OCI-LY7 (cell line): ENCODE measurements around the gene EWSR1. TPM values are rescaled to one million over a fixed set of nuclear protein-coding genes. Genes with fewer than 3 reads are reported as not detected.

ENCODE experiments used
- BruUV-seq: library from RNA; stranded (reverse); fragments of 400-500 nt; replicated peaks from 2 replicates; lab custom pipeline; 2021; lab: Mats Ljungman, UMichigan
- CTCF ChIA-PET: fragments of 300-600 bp; sonication (Branson Sonifier 250); formaldehyde crosslinking; loops from one replicate; lab custom pipeline; 2022; ENCODE audit warnings: antibody characterized with exemption; ENCODE audit not compliant: unreplicated experiment; lab: Charles Lee
- POLR2A ChIA-PET: fragments of 300-600 bp; sonication (Branson Sonifier 250); formaldehyde crosslinking; loops from one replicate; lab custom pipeline; 2022; ENCODE audit warnings: antibody characterized with exemption; lab: Charles Lee
- DNase-seq: peaks from one replicate; pipeline ENCODE4 v3.0.0-alpha.2; 2015; ENCODE audit warnings: low spot score
- H2AFZ ChIP-seq: fragments of 200-600 bp; sonication (generic), shearing (Covaris generic); 2 replicates; pipeline ENCODE4 v1.6.1; 2014; ENCODE audit warnings: mild to moderate bottlenecking, antibody characterized with exemption, low read length, moderate library complexity
- H3K27ac ChIP-seq: fragments of 200-600 bp; sonication (generic); 2 replicates; pipeline ENCODE4 v1.5.1; 2014; ENCODE audit warnings: mixed run types, low read depth, mild to moderate bottlenecking, moderate library complexity, low read length, inconsistent platforms; ENCODE audit not compliant: poor library complexity, severe bottlenecking
- H3K36me3 ChIP-seq: fragments of 200-600 bp; sonication (generic); 2 replicates; pipeline ENCODE4 v1.6.1; 2014; ENCODE audit warnings: mild to moderate bottlenecking, antibody characterized with exemption, low read length, moderate library complexity, mixed read lengths; ENCODE audit not compliant: insufficient read depth
- H3K4me1 ChIP-seq: fragments of 200-600 bp; sonication (generic); 2 replicates; pipeline ENCODE4 v1.5.1; 2014; ENCODE audit warnings: mild to moderate bottlenecking, low read length; ENCODE audit not compliant: insufficient read depth, poor library complexity, severe bottlenecking
- H3K4me2 ChIP-seq: fragments of 200-600 bp; sonication (generic); 2 replicates; pipeline ENCODE4 v1.6.1; 2014; ENCODE audit warnings: mild to moderate bottlenecking, low read length
- H3K4me3 ChIP-seq: fragments of 200-600 bp; sonication (generic); 2 replicates; pipeline ENCODE4 v1.5.1; 2014; ENCODE audit warnings: mild to moderate bottlenecking, low read depth, low read length; ENCODE audit not compliant: poor library complexity, severe bottlenecking
- H3K79me2 ChIP-seq: fragments of 200-600 bp; sonication (generic); 2 replicates; pipeline ENCODE4 v1.6.1; 2016; ENCODE audit warnings: low read depth, mild to moderate bottlenecking, low read length, moderate library complexity, mixed read lengths; ENCODE audit not compliant: insufficient read depth
- H3K9me2 ChIP-seq: fragments of 200-600 bp; sonication (generic); 2 replicates; pipeline ENCODE4 v1.6.1; 2016; ENCODE audit warnings: mild to moderate bottlenecking, low read length, mixed read lengths; ENCODE audit not compliant: insufficient read depth
- H3K9me3 ChIP-seq: fragments of 200-600 bp; sonication (generic); 2 replicates; pipeline ENCODE4 v1.6.1; 2014; ENCODE audit warnings: mild to moderate bottlenecking, mixed run types, low read length, mixed read lengths
- H4K20me1 ChIP-seq: fragments of 200-600 bp; sonication (generic); 2 replicates; pipeline ENCODE4 v1.6.1; 2014; ENCODE audit warnings: mild to moderate bottlenecking, antibody characterized with exemption, low read length, moderate library complexity, mixed read lengths; ENCODE audit not compliant: insufficient read depth
- EZH2phosphoT487 ChIP-seq: fragments of 200-600 bp; sonication (generic); IDR thresholded peaks from 2 replicates; pipeline ENCODE4 v1.6.1; 2018; ENCODE audit warnings: low read depth, borderline replicate concordance, mild to moderate bottlenecking, mixed run types, antibody characterized with exemption, low read length, moderate library complexity, mixed read lengths
- intact Hi-C: fragments of 100-400 bp; cut with micrococcal nuclease; formaldehyde crosslinking; loops from one replicate; pipeline ENCODE4 v1.10.0; 2022; ENCODE audit not compliant: unreplicated experiment
- total RNA-seq, 2 experiments: library from RNA; depleted of rRNA in 1 of 2; stranded (reverse); fragments of >200 nt in 1 of 2; shearing (Covaris generic) in 1 of 2; gene quantifications; 2 replicates each; pipeline ENCODE4 v1.2.3, GENCODE V29; 2014 to 2022
- TF ChIP-seq, protein P1 (sequence below): fragments of 200-600 bp; sonication (generic); conservative IDR thresholded peaks from 2 replicates; pipeline ENCODE4 v1.5.1; 2014; ENCODE audit warnings: mild to moderate bottlenecking, antibody characterized with exemption, low read length, moderate library complexity, mixed read lengths

Gene EWSR1
- total RNA-seq, 2 experiments from 2014 or later = 270 to 333 TPM

DNA sequence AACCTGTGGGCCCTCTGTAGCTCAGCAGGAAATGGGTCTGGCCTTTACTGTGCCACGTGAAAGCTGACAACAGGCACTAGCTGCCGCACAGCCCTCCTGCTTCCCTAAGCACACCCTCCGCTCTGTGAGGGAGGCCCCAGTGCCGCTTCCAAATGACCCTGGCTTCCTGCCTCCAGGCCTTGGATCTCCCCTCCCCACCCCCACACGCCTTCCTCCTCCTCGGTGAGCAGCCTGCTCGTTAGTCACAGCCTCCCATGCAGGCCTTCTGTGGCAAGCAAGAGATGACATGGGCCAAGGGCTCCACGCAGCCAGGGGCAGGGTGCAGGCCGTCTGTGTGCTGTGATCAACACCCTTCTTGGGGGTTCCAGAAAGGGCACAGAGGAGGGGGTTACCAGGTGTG is 62.7 kb downstream of the EWSR1 start:
- no peak for DNase-seq
- Histone ChIP-seq H3K27ac (no peak overlapping the region), H3K4me2 (no peak overlapping the region), H4K20me1 (no peaks in the 10 kb centered on the region), H2AFZ (no peak overlapping the region), H3K4me3 (no peak overlapping the region), H3K9me3 (no peaks in the 10 kb centered on the region), H3K4me1 (no peaks in the 10 kb centered on the region), H3K79me2 (no peaks in the 10 kb centered on the region), H3K36me3 (peaks cover 100% of the 10 kb centered on the region), H3K9me2 (no peaks in the 10 kb centered on the region)
- ChIA-PET CTCF (no interaction called here), POLR2A (no interaction called here)
- no TSS peak for BruUV-seq
- TF ChIP-seq, protein P1, sequence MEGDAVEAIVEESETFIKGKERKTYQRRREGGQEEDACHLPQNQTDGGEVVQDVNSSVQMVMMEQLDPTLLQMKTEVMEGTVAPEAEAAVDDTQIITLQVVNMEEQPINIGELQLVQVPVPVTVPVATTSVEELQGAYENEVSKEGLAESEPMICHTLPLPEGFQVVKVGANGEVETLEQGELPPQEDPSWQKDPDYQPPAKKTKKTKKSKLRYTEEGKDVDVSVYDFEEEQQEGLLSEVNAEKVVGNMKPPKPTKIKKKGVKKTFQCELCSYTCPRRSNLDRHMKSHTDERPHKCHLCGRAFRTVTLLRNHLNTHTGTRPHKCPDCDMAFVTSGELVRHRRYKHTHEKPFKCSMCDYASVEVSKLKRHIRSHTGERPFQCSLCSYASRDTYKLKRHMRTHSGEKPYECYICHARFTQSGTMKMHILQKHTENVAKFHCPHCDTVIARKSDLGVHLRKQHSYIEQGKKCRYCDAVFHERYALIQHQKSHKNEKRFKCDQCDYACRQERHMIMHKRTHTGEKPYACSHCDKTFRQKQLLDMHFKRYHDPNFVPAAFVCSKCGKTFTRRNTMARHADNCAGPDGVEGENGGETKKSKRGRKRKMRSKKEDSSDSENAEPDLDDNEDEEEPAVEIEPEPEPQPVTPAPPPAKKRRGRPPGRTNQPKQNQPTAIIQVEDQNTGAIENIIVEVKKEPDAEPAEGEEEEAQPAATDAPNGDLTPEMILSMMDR = no peak
- TF ChIP-seq EZH2phosphoT487 = no peak
- intact Hi-C loops = no loop called here

DNA sequence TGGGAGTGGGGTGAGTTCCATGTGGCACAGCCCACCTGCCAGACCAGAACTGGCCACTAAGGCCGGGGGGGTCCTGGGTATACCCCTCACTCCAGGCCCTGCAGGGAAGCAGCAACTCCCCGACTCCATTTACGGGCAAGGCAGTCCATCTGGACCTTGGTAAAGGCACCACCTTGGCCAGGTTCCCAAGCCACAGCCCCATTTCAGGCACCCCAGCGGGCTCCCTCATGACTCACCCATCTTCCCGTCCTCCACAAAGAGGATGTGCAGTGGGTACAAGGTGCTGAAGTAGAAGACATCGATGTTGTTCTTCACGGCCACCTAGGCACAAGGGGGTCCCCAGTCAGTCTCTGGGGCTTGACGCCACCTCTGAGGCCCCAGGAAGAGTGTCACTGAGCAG is 63.1 kb downstream of the EWSR1 start:
- Histone ChIP-seq H4K20me1 (no peaks in the 10 kb centered on the region; the same call in 1 of the 2 replicates), H3K9me2 (no peaks in the 10 kb centered on the region), H3K4me1 (no peaks in the 10 kb centered on the region), H3K4me2 (no peak overlapping the region), H3K36me3 (peaks cover 100% of the 10 kb centered on the region), H2AFZ (no peak overlapping the region), H3K9me3 (no peaks in the 10 kb centered on the region), H3K79me2 (no peaks in the 10 kb centered on the region), H3K27ac (no peak overlapping the region), H3K4me3 (no peak overlapping the region)
- intact Hi-C loops = no loop called here
- no TSS peak for BruUV-seq
- CTCF ChIA-PET = no interaction called here
- DNase-seq = no peak
- POLR2A ChIA-PET = no interaction called here
- TF ChIP-seq, protein P1 = no peak
- no peak for TF ChIP-seq EZH2phosphoT487

DNA sequence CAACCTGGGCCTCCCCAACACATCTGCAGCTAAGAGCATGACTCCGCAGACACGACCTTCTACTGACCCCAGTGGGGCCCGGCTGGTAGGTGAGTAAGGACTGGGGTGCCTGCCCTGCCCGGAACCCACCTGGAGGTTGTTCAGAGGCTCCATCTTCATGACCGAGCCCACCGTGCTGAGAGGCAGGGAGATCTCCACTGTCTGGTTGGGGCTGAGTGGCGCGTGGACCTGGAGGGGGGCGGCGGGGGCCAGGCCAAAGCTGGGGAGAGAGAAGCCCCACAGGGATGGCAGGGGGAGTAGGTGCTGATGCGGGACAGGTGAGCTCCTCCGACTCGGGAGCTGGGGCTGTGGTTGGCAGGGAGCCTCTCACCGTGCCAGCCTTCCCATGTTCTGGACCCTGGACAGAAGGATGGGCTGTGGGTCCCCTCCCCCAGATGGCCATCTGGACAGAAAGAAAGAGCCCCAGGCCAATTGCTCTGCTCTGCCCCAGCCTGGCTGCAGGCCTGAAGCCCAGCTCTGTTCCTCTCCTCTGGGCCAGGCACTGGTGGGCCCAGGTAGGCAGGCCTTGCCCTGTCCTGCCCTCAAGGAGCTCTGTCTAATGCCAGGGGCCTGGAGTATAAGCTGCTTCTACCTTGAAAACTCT is 63.7 kb downstream of the EWSR1 start:
- BruUV-seq = no TSS peak
- DNase-seq = no peak
- H3K9me3 ChIP-seq = no peaks in the 10 kb centered on the region
- ChIA-PET CTCF (no interaction called here), POLR2A (no interaction called here)
- no peak overlapping the region for H3K4me3 ChIP-seq
- no peaks in the 10 kb centered on the region; the same call in 1 of the 2 replicates for H4K20me1 ChIP-seq
- H3K4me2 ChIP-seq = no peak overlapping the region
- no peak overlapping the region for H2AFZ ChIP-seq
- H3K4me1 ChIP-seq = no peaks in the 10 kb centered on the region
- TF ChIP-seq EZH2phosphoT487 = no peak
- no peak overlapping the region for H3K27ac ChIP-seq
- no peaks in the 10 kb centered on the region for H3K9me2 ChIP-seq
- no peaks in the 10 kb centered on the region for H3K79me2 ChIP-seq
- intact Hi-C loops = no loop called here
- peaks cover 99% of the 10 kb centered on the region for H3K36me3 ChIP-seq
